Mammary epithelial cell (primary cell): ENCODE data around the gene MEST.
A peak's percentile ranks its signal among the peaks of the same experiment; 100 is the strongest.

Experiments used
- CTCF ChIP-seq, 2 donors: IDR thresholded peaks in 1 of 2; conservative IDR thresholded peaks in 1 of 2; 2 replicates each; pipeline ENCODE4 v1.5.1; 2011 to 2012; ENCODE audit warnings: inconsistent platforms in 2 of 2, low read length in 2 of 2, mild to moderate bottlenecking in 2 of 2, control low read depth in 1 of 2, low read depth in 1 of 2; ENCODE audit not compliant: insufficient read depth in 1 of 2; ENCODE audit errors: extremely low read depth in 1 of 2
- EZH2 ChIP-seq: IDR thresholded peaks from 2 replicates; pipeline ENCODE4 v1.6.1; 2012; ENCODE audit warnings: low read length, inconsistent platforms, borderline replicate concordance

DNA sequence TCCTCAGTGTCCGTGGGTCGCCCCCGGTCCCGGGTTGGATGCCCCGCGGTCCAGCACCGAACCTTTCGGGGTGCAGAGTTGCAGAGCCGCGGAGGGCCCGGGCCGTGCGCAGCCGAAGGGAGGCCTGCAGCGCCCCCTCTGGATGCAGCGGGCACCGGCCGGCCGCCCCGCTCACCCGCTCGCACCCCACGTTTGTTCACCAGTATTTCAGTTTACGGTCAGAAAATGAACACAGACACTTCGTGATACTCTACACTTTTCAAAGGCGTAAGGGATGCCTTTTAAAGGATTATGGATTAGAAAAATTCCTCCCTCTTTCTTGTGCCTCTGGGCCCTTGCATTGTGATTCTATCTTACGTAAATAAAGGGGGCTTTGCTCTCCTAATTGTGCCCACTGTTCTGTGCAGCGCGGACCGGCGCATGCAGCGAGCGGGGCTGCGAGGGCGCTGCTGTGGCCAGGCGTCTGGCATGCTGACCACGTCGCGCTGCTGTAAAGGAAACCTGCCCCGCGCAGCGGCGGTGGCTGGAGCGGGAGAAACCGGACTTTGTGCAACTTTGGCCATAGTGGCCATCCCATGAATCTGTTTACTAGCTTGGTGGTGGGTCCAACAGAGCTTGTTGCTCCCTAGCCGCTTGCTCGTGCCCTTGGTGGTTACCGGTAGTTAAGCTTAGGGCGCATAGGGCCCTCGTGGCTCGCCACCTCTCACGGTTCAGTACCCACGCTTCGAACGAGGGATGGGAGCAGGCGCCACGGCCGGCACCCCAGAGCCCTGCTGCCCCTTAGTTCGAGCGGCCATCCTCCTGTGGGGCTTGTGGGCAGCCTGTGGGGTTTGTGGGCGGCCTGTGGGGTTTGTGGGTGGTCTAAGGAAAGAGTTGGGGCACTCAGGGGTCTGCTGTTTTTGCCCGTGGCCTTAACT lies 739 bp upstream of the MEST start:
- TF ChIP-seq CTCF (conservative IDR thresholded peaks at IDR 0.05 in 1 of 2, IDR thresholded peaks at IDR 0.05 in 1 of 2; ENCODE audit: extremely low read depth in 1 of 2, insufficient read depth in 1 of 2, low read depth in 1 of 2, low read length in 2 of 2), result peak; percentile 24 to 52
- TF ChIP-seq EZH2, result no peak
